ENCODE results near the gene PFKFB3.

- TF ChIP-seq CTCF (conservative IDR thresholded peaks at IDR 0.05; ENCODE audit: low read depth, low read length) (no peak), POLR2A (IDR thresholded peaks at IDR 0.05; ENCODE audit: low read depth, low read length) (no peak), RAD21 (IDR thresholded peaks at IDR 0.05; ENCODE audit: low read length) (no peak), NFE2L2 (IDR thresholded peaks at IDR 0.05; ENCODE audit: low read depth, low read length) (no peak), MAZ (IDR thresholded peaks at IDR 0.05; ENCODE audit: borderline replicate concordance, low read depth, low read length) (no peak), USF2 (IDR thresholded peaks at IDR 0.05; ENCODE audit: low read depth, low read length) (no peak), CEBPB (IDR thresholded peaks at IDR 0.05; ENCODE audit: low read depth, low read length) (no peak), RCOR1 (IDR thresholded peaks at IDR 0.05; ENCODE audit: insufficient replicate concordance, low read length) (no peak), MAFK (IDR thresholded peaks at IDR 0.05; ENCODE audit: low read depth, low read length) (no peak), RFX5 (IDR thresholded peaks at IDR 0.05; ENCODE audit: low read depth, low read length) (no peak), MXI1 (IDR thresholded peaks at IDR 0.05; ENCODE audit: borderline replicate concordance, low read depth, low read length) (no peak), SMC3 (IDR thresholded peaks at IDR 0.05; ENCODE audit: low read depth, low read length) (no peak)
Observed at GRCh38 chr10:6231146-6231545, 28.4 kb downstream of the PFKFB3 start.
